ENCODE measurements around the gene RIPK3. TPM values are rescaled to one million over a fixed set of nuclear protein-coding genes. Genes with fewer than 3 reads are reported as not detected.
A peak's percentile ranks its signal among the peaks of the same experiment; 100 is the strongest.

Gene RIPK3
- polyA plus RNA-seq, 1 donor from 2014 or later, result 14.8 TPM

DNA sequence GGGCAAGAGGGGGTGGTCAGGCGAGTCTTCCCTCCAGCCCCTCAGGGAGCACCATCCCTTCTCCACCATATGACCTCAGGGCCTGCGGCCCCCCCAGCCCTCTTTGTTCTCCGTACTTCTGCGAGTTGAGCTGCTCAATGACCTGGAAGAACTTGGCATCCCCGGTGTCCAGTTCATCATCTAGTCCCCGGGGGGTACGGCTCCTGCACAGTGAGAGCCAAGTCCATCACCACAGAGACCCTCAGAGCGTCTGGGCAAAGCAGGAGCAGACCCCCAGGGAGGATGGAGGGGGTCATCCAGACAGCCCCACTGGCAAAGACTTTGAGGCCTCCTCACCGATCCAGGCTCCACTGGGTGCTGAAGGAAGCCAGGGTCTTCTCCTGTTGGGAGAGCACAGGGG lies 13.8 kb downstream of the RIPK3 start:
- Mint-ChIP-seq H3K27ac (peak overlapping the region in 1 of 3 donors; percentile 40), H3K36me3 (no peaks in the 10 kb centered on the region), H3K4me1 (peaks cover 0 to 8% (median 3%) of the 10 kb centered on the region in 3 donors), H3K9me3 (no peaks in the 10 kb centered on the region), H3K4me3 (no peak overlapping the region), H3K27me3 (peaks cover 3% of the 10 kb centered on the region)

GRCh38 chr14:24325041-24325530 lies 14.7 kb downstream of the RIPK3 start:
- H3K27ac Mint-ChIP-seq, result peak overlapping the region in 1 of 3 donors; percentile 7
- no peak overlapping the region for H3K4me3 Mint-ChIP-seq
- no peaks in the 10 kb centered on the region for H3K36me3 Mint-ChIP-seq
- H3K9me3 Mint-ChIP-seq, result no peaks in the 10 kb centered on the region
- peaks cover 0 to 4% (median 3%) of the 10 kb centered on the region in 3 donors for H3K4me1 Mint-ChIP-seq
- peaks cover 3% of the 10 kb centered on the region for H3K27me3 Mint-ChIP-seq

GRCh38 chr14:24324024-24324423 lies 15.8 kb downstream of the RIPK3 start:
- Mint-ChIP-seq H3K4me1 (peaks cover 0 to 4% (median 3%) of the 10 kb centered on the region in 3 donors), H3K36me3 (no peaks in the 10 kb centered on the region), H3K9me3 (no peaks in the 10 kb centered on the region), H3K27me3 (peaks cover 3% of the 10 kb centered on the region), H3K27ac (no peak overlapping the region), H3K4me3 (no peak overlapping the region)

DNA sequence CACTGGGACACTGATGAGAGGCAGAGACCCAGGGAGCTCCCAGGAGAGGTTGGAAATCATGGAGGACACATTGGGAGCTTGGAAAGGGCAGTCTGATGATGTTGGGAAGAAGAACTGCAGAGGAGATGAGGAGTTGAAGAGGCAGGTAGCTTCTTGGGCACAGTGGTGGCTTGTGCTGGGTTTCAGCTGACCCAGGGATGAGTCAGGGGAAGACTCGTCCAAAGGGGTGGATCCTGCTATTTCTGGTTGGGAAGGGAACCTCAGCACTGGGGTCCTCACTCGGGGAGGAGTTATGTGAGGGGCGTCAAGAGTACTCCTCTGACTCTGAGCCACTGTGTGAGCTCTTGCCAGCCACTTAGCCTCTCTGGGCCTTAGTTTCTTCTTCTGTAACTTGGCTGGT lies 16.4 kb downstream of the RIPK3 start:
- Mint-ChIP-seq H3K9me3 (no peaks in the 10 kb centered on the region), H3K4me3 (no peak overlapping the region), H3K27ac (no peak overlapping the region), H3K36me3 (no peaks in the 10 kb centered on the region), H3K4me1 (peaks cover 0 to 4% (median 2%) of the 10 kb centered on the region in 3 donors), H3K27me3 (peaks cover 3% of the 10 kb centered on the region)

GRCh38 chr14:24322672-24323071 lies 17.1 kb downstream of the RIPK3 start:
- Mint-ChIP-seq H3K9me3 (no peaks in the 10 kb centered on the region), H3K4me1 (peaks cover 0 to 4% (median 0%) of the 10 kb centered on the region in 3 donors), H3K36me3 (no peaks in the 10 kb centered on the region), H3K4me3 (no peak overlapping the region), H3K27me3 (peaks cover 3% of the 10 kb centered on the region), H3K27ac (peak overlapping the region in 1 of 3 donors; percentile 74)

GRCh38 chr14:24321212-24321975 lies 18.4 kb downstream of the RIPK3 start:
- H3K27ac Mint-ChIP-seq, result no peak overlapping the region
- H3K4me3 Mint-ChIP-seq, result no peak overlapping the region
- no peaks in the 10 kb centered on the region for H3K27me3 Mint-ChIP-seq
- H3K36me3 Mint-ChIP-seq, result no peaks in the 10 kb centered on the region
- H3K9me3 Mint-ChIP-seq, result no peaks in the 10 kb centered on the region
- H3K4me1 Mint-ChIP-seq, result peaks cover 0 to 2% (median 0%) of the 10 kb centered on the region in 3 donors

DNA sequence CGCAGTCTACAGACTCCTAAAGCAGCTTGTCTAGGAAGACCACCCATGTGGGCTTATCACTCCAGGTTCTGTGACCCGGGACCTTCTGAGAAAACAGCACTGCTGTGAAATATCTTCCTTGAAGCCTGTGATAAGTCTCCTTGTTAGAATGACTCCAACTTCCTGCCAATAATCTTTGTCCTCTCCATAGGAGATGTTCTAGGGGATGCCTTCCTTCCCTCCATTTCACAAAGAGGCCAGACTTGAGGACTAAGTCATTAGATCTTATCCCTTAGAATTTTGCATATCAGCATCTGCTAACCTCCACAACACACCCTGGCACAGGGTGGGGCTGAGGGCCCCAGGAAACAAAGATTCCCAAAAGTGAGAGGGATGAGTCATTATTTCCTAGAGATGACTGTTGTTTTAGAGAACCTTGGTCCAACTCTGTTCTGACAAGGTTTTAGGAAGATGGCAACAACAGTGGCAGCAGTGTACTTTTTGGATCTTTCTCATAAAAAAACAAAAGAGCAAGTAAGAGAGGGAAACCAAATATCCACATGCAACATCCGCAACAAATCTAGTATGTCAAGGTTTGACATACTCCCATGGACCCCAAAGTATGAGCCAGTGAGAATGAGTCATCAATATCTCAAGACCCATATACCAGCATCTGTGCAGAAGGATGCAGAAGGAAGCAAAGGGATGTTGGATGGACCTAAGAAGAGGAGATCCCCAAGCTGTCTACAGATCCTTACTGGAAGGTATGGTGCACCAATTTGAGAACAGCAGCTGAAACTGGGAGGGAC lies 22.5 kb downstream of the RIPK3 start:
- Mint-ChIP-seq H3K27me3 (no peaks in the 10 kb centered on the region), H3K4me1 (peaks cover 1 to 20% (median 14%) of the 10 kb centered on the region in 3 donors), H3K27ac (no peak overlapping the region), H3K4me3 (no peak overlapping the region), H3K36me3 (no peaks in the 10 kb centered on the region), H3K9me3 (no peaks in the 10 kb centered on the region)

DNA sequence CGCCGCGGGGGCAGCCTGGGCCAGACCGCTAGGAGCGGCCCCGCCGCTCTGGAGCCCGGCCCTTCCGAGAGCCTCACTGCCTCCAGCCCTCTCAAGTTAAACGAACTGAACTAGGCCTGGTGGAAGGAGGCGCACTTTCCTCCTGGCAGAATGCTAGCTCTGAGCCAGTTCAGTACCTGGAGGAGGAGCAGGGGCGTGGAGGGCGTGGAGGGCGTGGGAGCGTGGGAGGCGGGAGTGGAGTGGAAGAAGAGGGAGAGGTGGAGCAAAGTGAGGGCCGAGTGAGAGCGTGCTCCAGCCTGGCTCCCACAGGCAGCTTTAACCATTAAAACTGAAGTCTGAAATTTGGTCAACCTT lies 23.2 kb downstream of the RIPK3 start:
- Mint-ChIP-seq H3K4me1 (peaks cover 4 to 28% (median 21%) of the 10 kb centered on the region in 3 donors), H3K27ac (no peak overlapping the region), H3K9me3 (no peaks in the 10 kb centered on the region), H3K4me3 (no peak overlapping the region), H3K36me3 (no peaks in the 10 kb centered on the region), H3K27me3 (no peaks in the 10 kb centered on the region)

- no peaks in the 10 kb centered on the region for H3K9me3 Mint-ChIP-seq
- H3K36me3 Mint-ChIP-seq, result no peaks in the 10 kb centered on the region
- no peak overlapping the region for H3K4me3 Mint-ChIP-seq
- H3K27ac Mint-ChIP-seq, result peak overlapping the region in 1 of 3 donors; percentile 88
- H3K27me3 Mint-ChIP-seq, result no peaks in the 10 kb centered on the region
- H3K4me1 Mint-ChIP-seq, result peaks cover 4 to 28% (median 21%) of the 10 kb centered on the region in 3 donors
Observed at GRCh38 chr14:24315807-24316596, 23.8 kb downstream of the RIPK3 start.

DNA sequence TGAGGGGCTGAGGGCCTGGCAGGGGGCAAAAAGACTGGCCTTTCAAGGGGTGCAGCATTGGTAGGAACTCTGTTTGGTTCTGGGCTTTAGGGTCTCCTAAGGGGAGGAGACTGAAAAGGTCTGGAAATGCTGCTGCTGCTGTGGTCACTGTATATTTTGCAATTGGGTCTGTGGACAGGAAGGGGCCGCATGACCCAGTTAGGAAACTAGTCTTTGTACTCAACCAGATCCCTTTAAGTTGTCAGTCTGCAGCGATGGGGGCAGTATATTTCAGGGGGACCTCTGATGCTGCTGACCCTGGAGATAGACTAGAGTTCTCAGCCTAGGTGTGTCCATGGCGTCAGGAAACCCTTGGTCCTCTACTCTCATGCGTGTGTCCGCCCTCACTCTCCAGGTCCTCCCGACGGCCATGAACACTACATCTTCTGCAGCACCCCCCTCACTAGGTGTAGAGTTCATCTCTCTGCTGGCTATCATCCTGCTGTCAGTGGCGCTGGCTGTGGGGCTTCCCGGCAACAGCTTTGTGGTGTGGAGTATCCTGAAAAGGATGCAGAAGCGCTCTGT lies 24.5 kb downstream of the RIPK3 start:
- Mint-ChIP-seq H3K4me1 (peaks cover 4 to 29% (median 23%) of the 10 kb centered on the region in 3 donors), H3K27ac (peak overlapping the region in 1 of 3 donors; percentile 88), H3K36me3 (no peaks in the 10 kb centered on the region), H3K27me3 (no peaks in the 10 kb centered on the region), H3K9me3 (no peaks in the 10 kb centered on the region), H3K4me3 (peak overlapping the region in 1 of 4 donors; percentile 56)

DNA sequence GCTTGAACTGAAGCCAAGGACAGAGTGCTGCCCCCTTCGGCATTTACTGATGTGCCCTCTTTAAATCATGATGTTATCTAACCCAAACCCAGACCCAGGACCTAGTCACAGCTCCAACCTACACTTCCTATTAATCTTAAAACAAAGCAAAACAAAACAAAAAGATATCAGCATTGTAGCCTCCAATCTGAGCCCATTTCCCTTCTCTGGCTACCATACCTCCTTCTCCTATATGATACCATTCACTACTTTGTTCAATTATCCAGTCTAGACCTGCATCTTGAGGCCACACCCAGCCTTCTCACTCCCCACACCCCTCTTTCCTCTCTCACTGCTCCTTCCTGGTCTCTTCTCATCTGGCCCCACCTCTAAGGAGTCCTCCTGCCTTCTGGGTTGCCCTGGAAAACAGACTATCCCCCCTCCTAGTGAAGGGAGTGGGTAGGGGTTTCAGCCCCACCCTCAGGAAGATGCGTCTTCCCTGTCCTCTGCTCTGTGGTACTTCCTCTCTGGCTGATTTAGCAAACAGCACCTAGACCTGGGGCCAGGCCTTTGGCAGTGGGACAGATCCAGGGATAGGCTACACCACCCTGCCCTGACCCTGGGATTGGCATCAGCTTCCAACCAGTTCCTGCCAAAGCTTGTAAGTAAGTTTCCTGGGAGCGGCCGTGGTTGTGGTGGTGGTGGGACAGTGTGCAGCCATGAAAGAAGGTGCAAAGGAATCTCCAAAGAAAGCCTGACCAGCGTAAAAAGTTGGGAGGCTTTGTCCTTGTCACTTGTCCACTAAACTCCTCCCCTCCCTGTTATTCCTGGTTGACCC lies 25.2 kb downstream of the RIPK3 start:
- H3K36me3 Mint-ChIP-seq, result no peaks in the 10 kb centered on the region
- peaks cover 4 to 34% (median 27%) of the 10 kb centered on the region in 3 donors for H3K4me1 Mint-ChIP-seq
- H3K27ac Mint-ChIP-seq, result peak overlapping the region; percentile 27 to 90 (median 34)
- peak overlapping the region in 3 of 4 donors; percentile 13 to 56 (median 31) for H3K4me3 Mint-ChIP-seq
- no peaks in the 10 kb centered on the region for H3K27me3 Mint-ChIP-seq
- no peaks in the 10 kb centered on the region for H3K9me3 Mint-ChIP-seq

GRCh38 chr14:24313913-24314312 lies 25.9 kb downstream of the RIPK3 start:
- H3K27me3 Mint-ChIP-seq, result no peaks in the 10 kb centered on the region
- H3K4me3 Mint-ChIP-seq, result peak overlapping the region in 3 of 4 donors; percentile 6 to 28 (median 13)
- H3K4me1 Mint-ChIP-seq, result peaks cover 11 to 38% (median 29%) of the 10 kb centered on the region in 3 donors
- H3K9me3 Mint-ChIP-seq, result no peaks in the 10 kb centered on the region
- H3K36me3 Mint-ChIP-seq, result no peaks in the 10 kb centered on the region
- peak overlapping the region in 2 of 3 donors; percentile 27 to 79 for H3K27ac Mint-ChIP-seq

- Mint-ChIP-seq H3K36me3 (no peaks in the 10 kb centered on the region), H3K4me3 (peak overlapping the region; percentile 9 to 82 (median 71)), H3K4me1 (peaks cover 19 to 43% (median 34%) of the 10 kb centered on the region in 3 donors), H3K27me3 (no peaks in the 10 kb centered on the region), H3K27ac (peak overlapping the region; percentile 27 to 79 (median 76)), H3K9me3 (no peaks in the 10 kb centered on the region)
Observed at GRCh38 chr14:24312736-24313507, 26.9 kb downstream of the RIPK3 start.
